ENCODE measurements around the gene ARRB1.
"Not testable (repeated sequence)": the region's sequence is repeated elsewhere in the genome, so short reads cannot be mapped to it uniquely, and the experiment has no call there.

The ARRB1 gene

DNA sequence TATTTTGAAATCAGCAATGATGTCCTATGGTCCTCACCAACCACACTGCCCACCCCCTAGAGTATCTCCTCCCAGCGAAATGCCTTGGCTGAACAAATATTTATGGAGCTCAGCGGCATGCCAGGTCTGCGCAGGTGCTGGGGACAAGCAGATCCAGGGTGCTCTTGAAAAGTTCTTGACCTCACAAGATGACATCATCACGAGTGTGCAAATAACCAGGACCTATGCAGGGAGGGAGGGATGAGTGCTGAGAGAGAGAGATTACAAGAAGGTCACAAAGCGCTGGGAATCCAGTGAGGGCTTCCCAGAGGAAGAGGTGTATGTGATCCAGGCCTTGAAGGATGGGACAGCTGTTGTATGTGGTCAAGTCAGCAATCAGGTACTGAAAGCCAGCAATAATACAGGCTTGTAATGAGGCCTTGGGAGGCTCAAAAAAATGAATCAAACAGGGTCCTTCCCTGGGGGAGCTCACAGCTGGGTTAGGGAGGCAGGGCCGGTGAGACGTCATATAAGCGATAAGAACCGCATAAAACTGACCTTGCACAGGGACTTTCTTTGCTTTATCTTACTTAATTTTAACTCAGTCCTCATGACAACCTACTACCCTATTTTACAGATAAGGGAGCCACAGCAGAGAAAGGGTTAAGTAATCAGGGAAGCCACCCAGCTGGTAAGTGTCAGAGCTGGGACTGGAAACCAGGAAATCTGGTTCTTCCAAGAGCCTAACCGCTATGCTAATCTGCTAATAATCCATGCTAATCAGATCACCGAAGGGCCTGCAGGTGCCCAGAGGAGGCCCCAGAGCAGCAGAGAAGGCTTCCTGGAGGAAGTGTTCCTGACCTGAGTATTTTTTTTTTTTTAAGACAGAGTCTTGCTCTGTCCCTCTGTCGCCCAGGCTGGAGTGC is 8.2 kb downstream of the ARRB1 start:
- DNase-seq, result peak; percentile 96 to 97

DNA sequence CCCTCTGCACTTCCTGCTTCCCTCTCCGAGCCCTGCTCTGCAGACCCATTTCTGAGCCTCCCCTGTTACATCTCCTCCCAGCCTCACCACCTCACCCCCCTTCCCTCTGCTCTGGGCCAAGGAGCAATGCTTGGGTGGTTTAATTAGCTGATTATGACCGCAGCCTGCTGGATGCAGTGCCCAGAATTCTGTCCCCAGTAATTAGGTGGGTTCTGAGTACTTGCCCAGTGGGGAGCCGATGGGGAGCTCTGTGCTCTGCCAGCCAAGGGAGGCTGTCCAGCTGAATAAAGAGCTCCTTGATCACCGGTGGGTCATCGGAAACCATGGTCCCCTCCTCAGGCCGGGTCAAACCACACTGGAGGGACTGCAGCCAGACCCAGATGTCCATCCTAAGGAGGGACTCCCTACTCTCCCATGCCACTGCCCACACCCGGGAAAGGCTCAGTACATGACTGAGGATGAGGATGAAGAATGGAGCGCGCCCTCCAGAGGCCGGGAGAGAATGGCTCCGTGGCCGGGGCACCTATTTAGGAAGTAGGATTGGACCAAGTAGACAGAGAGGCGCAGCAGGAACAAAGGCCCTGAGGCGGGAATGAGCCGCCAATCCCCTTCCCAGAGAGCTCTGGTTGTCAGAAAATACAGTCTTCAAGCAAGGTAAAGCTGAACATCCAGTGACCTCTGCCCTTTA is 9.1 kb downstream of the ARRB1 start:
- DNase-seq, result peak; percentile 51 to 60

DNA sequence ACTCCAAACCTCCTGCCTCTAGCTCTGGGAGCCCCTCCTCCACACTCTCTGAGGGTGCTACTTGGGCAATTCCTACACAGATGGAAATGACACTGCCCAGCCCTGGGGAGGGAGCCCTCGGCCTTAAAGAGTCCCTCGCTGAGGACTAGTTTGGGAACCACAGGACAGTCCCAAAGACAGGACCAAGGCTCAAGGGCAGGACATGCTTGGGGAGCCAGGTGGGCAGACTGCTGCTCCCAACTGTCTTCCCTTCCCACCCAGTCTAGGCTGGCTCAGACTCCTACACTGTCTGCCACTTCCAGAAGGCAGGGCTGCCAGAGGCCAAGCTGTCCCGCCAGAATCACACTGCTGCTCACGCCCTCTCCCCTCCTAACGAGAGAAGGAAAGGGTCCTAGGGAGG is 9.8 kb downstream of the ARRB1 start:
- DNase-seq, result peak in 1 of 2 experiments; percentile 24

DNA sequence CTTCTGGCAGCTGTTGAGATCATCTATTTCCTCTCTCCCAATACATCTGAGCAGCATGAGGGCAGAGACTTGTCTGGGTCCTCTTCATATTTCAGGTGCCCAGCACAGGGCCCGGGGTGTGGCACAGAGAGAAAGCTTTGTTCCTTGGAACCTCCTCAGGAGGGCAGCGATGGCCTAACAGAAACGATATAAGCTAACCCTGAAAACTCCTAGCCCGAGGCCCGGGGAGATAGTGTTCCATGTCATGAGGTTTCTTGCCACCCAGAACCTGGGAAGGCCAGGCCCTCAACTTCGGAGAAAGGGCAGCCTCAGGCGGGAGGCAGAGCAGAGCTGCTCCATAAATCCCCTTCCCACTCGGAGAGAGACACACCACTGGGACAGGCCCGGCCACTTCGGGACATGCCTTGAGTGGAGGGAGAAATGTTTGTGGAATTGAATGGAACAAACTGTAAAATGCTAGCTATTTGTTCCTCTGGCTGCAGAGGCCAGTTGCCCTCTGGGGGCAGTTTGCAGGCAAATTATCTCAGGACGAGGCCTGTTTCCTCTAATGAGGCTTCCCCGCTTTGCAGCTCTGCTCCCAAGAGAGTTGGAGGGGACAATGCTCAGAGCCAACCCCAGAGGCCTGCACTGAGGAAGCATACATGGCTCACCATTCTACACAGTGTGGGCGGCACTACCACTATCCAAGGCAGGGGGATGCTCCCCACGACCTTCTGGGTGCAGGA is 11.6 kb downstream of the ARRB1 start:
- peak; percentile 89 to 98 for DNase-seq

DNA sequence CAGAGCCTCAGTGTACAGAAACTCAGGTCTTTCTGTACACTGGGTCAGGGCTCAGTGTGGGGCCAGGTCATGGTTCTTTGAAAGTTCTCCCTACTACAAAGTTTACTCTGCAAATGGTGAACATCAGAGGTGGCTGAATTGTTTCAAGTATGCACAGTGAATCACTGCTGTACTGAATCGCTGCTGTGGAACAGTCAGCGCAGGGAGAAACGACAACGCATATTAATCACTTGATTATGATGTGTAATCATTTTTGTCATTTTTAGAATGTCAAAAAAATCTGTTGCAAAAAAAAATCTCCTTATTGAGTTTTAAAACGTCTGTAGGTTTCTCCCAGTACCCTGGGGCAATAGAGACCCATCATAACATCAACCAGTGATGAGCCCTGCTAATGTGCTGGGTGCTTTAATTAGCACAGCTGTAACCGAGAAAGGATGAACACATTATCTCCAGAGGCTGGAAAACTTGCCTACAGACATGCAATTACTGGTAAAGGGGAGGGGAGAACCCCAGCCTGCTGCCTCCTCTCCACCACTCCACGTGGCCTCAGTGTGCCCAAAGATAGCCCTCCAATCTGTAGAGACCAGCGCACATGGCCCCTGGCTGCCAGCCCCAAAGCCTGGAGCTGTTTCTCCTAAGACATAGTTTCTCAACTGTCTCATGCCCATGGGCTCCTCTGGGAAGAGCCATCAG is 12.8 kb downstream of the ARRB1 start:
- peak; percentile 23 to 58 for DNase-seq

DNA sequence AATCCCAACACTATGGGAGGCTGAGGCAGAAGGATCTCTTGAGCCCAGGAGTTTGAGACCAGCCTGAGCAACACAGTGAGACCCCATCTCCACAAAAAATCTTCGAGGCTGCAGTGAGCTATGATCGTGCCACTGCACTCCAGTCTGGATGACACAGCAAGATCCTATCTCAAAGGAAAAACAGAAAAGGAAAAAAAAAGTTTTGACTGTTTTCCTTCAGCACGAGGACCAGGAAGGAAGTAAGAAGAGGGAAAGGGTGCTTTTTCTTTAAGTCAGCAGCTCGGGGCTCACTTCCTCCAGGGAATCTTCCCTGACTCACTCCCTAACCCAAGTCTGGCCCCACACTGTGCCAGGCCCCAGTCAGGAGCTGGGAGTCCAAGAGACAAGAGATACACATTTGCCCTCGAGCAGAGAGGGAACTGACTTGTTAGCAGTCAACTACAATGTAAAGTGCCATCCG is 14.2 kb downstream of the ARRB1 start:
- DNase-seq, result no peak

DNA sequence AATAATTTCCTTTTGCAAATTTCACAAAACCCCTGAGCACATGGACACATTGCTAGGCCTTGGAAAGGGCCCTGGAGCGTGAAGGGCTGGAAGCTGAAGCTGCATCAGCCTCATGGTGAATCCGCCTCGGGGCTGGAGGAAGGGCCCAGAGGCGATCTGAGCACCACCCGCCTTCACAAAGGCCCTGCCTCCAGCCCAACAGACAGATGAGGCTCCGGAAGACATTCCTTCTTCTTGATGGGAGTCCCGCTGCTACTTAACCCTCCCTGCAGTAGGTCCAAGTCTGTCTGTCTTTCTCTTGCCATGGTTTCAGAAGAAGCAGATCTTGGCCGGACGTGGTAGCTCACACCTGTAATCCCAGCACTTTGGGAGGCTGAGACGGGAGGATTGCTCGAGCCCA is 16.5 kb downstream of the ARRB1 start:
- DNase-seq, result peak; percentile 19 to 66

DNA sequence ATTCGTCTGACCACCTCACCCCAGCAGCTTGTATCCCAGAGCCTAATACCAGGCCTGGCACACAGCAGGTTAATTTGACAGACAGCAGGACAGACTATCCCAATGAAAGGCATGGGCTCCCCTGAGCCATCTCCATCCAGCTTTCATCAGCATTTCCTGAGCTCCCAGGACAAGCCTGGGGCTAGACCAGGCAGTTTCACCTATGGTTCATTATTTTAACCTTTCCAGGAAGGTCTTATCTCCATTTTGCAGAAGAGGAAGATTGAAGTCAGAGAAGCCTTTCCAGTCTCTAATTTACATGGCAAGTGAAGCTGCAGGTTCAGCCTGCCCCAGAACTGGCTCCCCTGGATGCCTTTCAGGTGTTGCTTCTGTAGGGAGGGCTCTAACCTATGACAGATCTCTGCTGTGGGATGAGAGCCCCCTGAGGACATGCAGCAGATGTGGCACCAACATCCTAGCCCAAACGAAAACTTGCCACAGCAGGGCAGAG is 17.0 kb downstream of the ARRB1 start:
- peak; percentile 37 to 48 for DNase-seq

DNA sequence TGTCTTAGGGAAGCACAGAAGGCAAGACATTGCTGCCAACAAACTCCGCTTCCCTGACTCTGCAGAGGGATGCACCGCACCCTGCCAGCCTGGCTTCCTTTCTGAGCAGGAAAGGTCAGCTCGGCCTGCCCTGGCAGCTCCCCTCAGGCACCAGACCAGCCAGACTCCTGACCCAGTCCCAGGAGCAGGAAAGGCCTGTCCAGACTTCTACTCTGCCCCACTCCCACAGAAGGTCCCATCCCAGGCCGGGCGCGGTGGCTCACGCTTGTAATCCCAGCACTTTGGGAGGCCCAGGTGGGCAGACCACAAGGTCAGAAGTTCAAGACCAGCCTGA is 17.7 kb downstream of the ARRB1 start:
- no peak for DNase-seq

DNA sequence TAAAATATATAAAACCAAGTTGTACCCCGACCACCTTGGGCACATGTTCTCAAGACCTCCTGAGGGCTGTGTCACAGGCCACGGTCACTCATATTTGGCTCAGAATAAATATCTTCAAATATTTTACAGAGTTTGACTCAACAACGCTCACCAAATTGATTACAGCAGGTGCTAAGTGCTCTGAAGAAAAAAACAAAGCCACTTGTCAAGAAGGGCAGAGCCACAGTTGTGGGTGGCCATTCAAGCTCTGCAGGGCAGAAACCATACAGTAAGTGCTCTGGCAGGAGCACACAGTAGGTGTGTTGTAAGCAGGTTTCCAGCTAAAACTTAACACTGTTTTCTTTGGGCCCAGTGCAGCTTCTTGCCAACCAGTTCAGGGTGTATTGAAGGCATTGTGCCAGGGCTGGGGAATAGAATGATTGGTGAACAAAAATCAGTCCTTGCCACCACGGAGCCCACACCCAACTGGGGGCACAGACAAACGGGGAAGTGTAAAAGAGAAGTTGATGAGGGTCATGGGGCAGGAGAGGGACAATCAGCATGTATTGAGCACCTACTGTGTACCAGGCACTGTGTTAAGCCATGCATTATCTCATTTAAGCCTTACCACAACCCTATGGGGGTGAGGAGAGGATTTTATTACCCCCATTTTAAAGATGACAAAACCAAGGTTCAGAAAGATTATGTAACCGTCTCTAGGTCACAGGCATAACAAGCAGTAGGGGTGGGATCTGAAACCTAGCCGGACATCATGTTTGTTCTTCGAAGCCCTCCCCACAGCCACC is 18.2 kb downstream of the ARRB1 start:
- DNase-seq, result no peak

DNA sequence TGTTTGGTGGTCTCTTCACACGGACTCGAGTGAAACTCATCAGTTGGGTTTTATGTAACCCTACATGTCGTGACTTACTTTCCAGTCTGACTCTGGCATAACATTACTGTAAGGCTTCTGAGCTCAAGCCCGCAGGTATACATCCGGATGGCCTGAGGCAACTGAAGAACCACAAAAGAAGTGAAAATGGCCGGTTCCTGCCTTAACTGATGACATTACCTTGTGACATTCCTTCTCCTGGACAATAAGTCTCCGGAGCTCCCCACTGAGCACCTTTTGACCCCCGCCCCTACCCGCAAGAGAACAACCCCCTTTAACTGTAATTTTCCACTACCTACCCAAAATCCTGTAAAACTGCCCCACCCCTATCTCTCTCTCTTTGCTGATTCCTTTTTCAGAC is 19.7 kb downstream of the ARRB1 start:
- DNase-seq, result not testable (repeated sequence)

DNA sequence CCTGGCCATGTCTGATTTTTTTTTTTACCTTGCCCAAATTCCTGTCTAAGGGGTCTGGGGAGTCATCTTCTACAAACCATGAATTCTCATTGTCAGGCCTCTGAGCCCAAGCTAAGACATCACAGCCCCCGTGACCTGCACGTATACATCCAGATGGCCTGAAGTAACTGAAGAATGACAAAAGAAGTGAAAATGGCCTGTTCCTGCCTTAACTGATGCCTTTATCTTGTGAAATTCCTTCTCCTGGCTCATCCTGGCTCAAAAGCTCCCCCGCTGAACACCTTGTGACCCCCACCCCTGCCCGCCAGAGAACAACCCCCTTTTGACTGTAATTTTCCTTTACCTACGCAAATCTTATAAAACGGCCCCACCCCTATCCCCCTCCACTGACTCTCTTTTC is 20.2 kb downstream of the ARRB1 start:
- not testable (repeated sequence) for DNase-seq

DNA sequence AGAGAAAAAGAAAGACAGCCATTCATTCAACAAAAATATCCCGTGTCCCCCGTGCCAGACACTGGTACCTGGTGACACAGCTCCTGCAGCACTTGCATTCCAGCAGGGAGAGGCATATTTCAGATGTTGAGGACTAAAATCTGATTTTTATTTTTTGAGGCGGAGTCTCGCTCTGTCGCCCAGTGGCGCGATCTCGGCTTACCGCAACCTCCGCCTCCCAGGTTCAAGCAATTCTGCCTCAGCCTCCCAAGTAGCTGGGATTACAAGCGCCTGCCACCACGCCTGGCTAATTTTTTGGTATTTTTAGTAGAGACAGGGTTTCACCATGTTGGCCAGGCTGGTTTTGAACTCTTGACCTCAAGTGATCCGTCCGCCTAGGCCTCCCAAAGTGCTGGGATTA is 20.6 kb downstream of the ARRB1 start:
- DNase-seq, result not testable (repeated sequence)

DNA sequence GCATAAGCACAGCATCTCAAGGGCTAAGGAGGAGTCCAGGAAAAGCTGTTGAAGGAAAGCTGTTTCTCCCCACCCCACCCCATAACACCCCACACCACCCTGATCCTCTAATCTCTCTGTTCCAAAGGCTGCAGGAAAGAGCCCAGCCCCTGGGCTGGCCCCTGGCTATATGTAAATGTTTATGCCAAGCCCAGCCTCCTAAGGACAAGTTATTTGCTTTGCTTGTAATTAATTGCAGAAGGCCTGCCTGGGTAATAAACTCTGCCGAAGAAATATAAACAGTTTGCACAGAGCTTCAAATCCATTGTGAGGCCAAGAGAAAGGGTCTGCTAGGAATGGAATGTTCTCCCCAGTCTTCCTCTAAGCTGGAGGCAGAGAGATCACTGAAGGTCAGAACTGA is 21.2 kb downstream of the ARRB1 start:
- peak; percentile 82 to 89 for DNase-seq

DNA sequence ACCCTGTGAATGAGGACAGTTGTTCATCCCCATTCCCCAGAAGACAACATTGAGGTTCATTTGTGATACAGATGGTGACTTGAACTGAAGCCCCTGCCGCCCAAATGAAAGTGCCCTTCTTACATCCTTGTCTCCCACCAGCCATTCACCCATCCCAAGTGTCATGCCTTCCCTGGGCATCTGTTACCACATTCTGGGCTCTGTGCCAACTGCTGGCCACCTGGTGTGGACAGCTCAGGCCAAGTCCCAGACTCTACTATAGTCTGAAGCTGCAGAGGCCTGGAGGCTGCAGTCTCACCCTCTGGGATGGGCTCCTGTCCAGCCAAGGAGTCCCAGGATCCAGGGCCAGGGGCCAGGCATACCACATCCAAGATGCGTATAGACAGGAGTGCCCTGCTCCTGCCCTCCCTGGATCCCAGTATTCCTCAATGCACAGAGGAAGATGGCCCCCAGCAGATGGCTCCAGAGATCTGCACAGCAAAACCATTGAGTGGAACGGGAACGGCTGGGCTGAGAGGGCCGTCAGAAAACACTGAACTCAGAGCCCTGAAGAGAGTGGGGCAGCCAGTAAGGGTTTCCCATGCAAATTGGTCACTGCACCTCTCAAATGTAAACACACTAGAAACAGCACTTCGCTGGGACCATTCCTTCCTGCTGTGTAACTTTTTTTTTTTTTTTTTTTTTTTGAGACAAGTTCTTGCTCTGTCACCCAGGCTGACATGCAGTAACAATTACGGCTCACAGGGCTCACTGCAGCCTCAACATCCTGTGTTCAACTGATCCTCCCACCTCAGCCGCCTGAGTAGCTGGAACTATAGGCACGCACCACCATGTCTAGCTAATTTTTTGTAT is 22.8 kb downstream of the ARRB1 start:
- peak; percentile 91 to 96 for DNase-seq

DNA sequence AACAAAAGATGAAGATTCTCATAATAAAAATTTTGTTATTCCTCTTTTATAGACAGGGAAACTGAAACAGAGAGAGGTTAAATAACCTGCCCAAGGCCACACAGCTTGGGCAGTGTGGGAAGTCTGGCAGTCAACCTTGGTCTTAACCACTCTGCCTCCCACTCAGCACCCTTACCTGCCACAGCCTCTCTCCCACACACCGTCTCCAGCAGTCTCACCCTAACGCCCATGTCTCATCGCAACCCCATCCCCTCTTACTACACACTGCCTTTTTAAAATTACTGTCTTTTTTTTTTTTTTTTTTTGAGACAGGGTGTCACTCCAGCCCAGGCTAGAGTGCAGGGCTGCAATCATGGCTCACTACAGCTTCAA is 25.0 kb downstream of the ARRB1 start:
- DNase-seq, result no peak

DNA sequence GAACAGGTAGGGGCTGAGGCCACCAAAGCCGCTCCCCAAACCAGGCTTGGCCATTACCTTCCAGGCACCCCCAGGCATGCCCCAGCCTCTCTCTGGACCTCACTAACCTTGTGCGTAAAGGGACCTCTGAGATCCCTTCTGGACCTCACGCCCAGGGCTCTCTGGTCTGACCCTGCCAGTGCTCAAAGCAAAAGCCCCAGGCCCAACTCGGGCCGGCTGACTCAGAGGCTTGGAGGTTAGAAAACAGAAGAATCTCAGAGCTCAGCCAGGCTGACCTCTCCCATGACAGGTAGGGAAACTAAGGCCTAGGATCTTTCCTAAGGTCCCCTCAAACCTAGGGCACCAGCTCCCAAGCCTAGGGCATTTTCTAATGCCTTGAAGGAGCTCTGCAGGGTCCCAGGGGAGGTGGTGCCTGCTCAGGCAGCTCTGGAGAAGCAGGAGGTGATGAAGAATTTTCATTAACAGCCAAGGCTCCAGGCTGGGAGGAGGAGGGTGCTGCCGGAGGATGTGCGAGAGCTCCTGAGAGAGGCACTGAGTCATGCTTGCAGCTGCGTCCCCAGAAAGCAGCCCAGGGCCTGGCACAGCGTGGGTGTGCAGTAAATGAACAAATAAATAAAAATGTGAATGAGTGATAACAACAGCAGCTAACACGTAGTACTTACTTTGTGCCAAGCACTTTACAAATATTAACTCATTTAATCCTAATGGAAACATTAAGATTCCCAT is 25.6 kb downstream of the ARRB1 start:
- DNase-seq, result no peak

DNA sequence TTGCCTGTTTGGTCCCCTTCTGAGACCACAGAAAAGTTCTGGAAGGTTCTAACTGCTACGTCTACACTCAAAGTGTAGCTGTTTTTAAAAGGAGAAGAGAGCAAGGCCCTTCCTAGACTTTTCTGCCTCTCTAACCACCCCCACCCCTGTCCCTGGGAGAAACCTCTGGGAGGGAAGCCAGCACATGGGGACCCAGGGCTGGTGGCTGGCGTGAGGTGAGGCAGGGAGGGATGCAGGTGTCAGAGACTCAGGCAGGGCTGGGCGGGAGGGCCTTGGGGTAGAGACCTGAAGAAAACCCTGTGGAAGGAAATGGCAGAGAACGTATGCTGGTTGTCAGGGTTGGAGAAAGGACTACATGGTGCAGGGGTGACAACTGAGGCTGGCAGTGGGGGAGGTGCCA is 26.7 kb downstream of the ARRB1 start:
- DNase-seq, result no peak

DNA sequence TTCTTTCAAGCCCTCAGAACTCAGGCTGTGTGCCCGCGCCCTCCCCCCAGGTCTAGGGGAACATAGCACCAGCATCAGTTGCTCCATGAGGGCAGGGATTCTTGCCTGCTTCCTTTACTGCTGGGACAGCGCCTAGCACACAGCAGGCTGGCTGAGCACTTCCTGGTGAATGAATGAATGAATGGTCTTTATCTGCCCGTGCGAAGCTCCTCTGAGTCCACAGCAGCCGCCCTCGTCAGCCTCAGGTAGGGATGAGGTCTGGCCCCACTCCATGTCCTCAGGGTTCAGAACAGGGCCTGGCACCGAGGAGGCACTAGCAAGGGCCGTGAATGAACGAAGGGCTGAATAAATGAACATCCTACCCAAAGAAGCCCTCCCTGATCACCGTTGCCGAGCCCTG is 27.3 kb downstream of the ARRB1 start:
- no peak for DNase-seq

DNA sequence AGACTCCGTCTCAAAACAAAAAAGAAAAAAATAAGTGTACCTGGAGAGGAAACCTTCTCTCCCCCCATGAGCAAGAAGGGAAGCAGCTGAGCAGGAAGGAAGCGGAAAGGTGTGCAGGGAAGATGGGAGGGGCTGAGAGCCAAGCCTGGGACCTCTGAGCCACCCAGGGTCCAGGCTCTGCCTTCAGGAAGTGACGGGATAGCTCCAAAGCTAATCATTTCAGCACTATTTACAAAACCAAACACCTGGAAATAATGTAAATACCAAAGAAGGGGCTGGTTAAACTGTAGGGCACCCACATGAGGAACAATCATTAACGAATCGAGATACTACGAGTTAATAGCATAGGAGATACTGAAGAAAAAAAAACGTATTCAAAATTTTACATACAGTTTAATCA is 27.9 kb downstream of the ARRB1 start:
- peak; percentile 19 to 20 for DNase-seq

Measured in NCI-H526 (cell line).